Activated CD8-positive, alpha-beta memory T cell treated with anti-CD3 and anti-CD28 coated beads for 48 hours (primary cell): ENCODE results near the gene DPEP1.
"Not testable (repeated sequence)": the region's sequence is repeated elsewhere in the genome, so short reads cannot be mapped to it uniquely, and the experiment has no call there.

Experiments
- DNase-seq, 3 experiments: peaks; one replicate each; pipeline ENCODE4 v3.0.0-alpha.2; 2020; ENCODE audit warnings: low read depth in 2 of 3, low spot score in 2 of 3

DPEP1 gene

GRCh38 chr16:89645122-89645521, 31.7 kb downstream of the DPEP1 start:
- DNase-seq: no peak

GRCh38 chr16:89646270-89646669, 32.8 kb downstream of the DPEP1 start:
- DNase-seq: no peak

GRCh38 chr16:89646906-89647305, 33.5 kb downstream of the DPEP1 start:
- DNase-seq: no peak

DNA sequence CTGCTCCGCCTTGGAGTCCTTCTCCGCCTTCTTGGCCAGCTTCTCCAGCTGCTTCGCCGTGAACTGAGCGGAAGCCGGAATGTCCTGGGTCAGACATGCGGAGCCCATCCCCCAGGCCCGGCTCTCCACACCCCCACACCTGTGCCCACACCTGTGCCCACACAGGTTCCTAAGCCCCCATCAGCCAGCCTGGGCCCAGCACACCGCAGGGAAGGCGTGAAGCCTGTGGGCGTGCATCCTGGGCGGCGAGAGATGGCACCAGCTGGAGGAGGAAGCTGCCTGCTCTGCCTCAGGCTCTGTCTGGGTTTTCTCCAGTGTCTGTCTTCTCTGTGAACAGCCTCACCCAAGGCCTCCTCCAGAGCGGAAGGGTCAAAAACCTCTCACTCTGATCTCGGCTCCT, 38.1 kb downstream of the DPEP1 start:
- DNase-seq: no peak

DNA sequence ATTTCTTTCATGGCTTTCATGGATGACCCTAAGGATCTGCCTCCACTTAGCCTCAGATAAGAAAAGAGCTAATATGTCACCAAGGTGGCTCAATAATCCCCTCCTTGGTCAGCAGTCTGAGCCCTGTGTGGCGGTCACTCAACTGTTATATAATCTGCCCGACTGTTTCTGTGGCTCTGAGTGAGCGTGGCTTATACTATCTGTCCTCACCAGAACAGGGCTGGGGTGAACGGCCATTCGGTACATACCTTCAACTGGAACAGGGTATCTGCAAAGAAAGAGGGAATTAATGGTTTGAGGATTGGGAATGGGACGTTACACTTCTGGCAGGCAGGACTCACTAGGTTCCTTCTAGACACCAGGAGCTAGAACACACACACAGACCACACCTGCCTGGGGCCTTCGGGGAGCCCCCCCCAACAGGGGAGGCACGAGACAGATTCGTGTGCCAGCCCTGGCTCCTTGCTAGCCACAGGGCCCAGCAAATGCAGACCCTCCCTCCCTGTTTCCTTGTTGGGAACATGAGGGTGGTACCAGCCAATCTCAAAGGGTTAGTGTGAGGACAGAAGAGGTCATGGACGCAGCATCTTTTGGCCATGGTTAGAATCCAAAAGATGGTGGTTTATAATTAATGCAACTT, 40.3 kb downstream of the DPEP1 start:
- DNase-seq: no peak

- DNase-seq: no peak
These were observed 41.7 kb downstream of the DPEP1 start for GRCh38 chr16:89655062-89655643.

DNA sequence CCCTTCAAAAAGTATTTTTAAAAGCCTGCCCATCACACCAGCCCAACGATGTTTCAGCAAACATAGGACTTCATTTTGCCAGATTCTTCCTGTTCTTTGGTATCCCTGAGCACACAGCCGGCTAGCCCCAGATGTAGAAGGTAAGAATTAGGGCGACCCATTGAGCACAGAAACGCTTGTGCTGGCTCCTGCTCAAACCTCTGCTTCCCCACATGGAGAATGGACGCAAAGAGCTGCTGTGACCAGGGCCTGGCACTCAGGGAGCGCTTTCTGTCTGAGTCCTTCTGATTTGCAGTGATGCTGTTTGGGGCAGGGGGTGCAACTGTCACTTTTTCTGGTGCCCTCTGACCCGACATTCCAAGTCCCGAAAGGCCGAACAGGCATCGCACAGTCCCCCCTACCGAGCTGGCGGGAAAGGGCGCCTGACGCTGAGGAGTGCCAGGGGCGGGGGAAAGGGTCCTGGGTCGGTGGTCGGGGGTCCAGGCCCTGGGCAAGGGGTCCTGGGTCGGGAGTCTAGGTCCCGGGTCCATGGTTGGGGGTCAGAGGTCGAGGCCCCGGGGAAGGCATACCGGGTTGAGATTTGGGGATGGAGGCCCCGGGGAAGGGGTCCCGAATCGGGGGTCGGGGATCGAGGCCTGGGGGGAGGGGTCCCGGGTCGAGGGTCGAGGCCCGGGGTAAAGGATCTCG, 43.1 kb downstream of the DPEP1 start:
- no peak for DNase-seq

- DNase-seq: peak; percentile 85 to 93 (median 88)
These were observed 44.2 kb downstream of the DPEP1 start, which contains the start of the genes CHMP1A and SPATA33 for GRCh38 chr16:89657442-89658220. CHMP1A (minus strand) TSS chr16:89657708; CDS start chr16:89657588, 120 bp downstream. SPATA33 (plus strand) TSS chr16:89657836; CDS start chr16:89657912, 76 bp downstream.

DNA sequence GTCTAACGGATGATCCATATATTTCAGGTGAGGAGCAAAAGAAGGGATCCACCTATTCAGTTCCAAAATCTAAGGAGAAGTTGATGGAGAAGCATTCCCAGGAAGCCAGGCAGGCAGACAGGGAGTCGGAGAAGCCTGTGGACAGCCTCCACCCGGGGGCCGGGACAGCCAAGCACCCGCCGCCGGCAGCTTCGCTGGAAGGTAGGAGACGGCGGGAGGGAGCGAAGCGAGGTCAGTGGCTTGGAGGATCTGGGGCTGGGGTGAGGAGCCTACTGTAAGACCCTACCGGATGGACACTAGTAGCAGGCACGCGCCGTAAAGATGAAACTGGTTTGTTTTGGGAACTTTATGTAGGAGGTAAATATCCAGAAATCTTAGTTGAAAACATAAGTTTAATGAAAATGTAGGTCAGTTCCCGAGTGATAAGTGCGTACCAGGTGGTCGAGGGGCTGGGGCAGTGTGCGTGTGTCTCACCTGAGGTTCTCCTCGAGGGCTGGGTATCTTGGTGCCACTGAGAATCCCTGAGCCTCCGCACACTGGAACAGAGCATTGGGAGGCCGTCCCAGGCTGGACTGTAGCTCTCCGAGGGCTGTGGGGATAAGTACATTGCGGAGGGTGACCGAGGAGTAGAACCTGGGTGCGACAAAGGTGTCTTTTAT, 44.9 kb downstream of the DPEP1 start:
- no peak for DNase-seq

GRCh38 chr16:89660146-89660545, 46.7 kb downstream of the DPEP1 start:
- no peak for DNase-seq

DNA sequence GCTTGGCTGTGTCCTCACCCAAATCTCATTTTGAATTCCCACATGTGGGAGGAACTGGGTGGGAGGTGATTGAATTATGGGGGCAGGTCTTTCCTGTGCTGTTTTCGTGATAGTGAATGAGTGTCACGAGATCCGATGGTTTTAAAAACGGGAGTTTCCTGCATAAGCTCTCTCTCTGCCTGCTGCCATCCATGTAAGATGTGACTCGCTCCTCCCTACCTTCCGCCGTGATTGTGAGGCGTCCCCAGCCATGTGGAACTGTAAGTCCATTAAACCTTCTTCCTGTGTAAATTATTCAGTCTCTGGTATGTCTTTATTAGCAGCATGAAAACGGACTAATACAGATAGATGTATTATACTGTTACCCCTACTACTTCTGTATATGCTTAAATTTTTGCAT, 47.8 kb downstream of the DPEP1 start:
- DNase-seq: no peak

DNA sequence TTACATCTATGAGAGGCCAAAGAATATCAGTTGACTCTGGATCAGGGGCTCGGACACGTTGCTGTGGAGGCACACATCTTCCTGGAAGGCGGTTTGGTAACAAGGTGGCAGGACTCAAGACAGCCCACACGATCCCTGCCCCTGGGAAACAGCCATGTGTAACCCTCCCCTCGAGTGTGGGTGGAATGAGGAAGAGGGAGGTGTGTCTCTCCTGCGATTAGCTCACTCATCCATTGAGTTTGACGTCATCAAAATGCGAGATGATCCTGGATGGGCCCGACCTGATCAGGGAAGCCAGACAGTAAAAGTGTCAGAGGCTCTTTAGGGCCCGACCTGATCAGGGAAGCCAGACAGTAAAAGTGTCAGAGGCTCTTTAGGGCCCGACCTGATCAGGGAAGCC, 50.8 kb downstream of the DPEP1 start:
- not testable (repeated sequence) for DNase-seq

DNA sequence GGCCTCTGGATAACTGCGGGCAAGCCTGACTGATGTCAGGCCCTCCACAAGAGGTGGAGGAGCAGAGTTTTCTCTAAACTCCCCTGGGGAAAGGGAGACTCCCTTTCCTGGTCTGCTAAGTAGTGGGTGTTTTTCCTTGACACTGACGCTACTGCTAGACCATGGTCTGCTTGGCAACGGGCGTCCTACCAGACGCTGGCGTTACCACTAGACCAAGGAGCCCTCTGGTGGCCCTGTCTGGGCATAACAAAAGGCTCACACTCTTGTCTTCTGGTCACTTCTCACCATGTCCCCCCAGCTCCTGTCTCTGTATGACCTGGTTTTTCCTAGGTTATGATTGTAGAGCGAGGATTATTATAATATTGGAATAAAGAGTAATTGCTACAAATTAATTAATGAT, 53.6 kb downstream of the DPEP1 start:
- not testable (repeated sequence) for DNase-seq

DNA sequence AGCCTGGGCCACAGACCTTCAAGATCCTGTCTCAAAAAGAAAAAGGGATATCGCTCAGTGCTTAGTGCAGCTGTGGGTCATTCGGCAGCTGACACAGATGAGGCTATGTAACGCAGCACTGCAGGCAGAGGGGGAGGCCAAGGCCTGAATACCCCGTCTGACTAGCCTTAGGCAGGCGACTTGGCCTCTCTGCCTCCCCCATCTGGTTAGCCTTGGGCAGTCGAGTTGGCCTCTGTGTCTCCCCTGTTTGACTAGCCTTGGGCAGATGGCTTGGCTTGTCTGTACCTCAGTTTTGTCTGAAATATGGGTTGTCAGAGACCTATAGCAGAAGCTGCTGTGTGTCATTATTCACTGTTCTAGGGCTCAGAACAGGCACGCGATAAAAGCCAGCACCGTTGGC, 54.2 kb downstream of the DPEP1 start:
- no peak for DNase-seq

GRCh38 chr16:89668790-89669158, 55.3 kb downstream of the DPEP1 start:
- no peak for DNase-seq

GRCh38 chr16:89669755-89670154, 56.3 kb downstream of the DPEP1 start:
- no peak for DNase-seq

DNA sequence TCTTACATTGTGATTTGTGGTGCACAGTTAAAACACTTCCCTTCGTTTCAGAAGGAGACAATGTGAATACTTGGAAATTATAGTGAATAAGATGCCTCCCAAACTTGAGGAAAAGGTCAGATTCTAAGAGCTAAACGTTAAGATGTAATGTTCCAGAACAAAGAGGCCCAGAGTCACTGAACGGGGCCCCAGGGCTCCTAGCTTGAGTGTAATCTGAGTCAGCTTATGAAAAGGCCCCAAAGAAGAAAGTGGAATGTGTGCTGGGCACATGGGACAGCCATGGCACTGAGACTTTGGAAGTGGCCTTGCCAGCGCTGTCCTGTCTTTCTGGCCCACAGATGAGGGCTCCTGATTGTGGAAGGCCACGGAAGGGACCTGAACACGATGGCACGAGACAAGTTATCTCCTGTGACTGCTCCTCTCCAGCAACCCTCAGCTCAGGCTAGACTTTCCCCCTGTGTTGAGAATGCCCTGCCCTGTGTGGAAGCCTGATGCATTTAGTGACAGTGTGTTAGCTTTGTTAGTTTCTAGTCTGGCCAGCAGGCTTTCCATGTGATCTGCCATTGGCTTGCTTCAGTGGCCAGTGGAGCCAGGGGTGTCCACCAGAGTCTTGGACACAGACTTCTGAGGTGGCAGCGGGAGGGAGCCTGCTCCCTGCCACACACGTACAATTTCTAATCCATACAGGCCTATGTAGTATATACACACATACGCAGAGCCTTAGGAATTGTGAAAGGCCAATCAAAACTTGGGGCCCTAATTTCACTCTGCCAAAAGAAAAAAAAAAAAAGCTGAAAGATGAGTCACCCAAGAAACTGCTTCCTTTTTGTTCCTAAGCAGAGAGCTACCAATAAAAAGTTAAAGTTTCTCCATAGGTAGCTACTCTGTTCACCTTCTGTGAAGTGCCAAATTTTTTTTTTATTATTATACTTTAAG, 57.3 kb downstream of the DPEP1 start:
- no peak for DNase-seq

DNA sequence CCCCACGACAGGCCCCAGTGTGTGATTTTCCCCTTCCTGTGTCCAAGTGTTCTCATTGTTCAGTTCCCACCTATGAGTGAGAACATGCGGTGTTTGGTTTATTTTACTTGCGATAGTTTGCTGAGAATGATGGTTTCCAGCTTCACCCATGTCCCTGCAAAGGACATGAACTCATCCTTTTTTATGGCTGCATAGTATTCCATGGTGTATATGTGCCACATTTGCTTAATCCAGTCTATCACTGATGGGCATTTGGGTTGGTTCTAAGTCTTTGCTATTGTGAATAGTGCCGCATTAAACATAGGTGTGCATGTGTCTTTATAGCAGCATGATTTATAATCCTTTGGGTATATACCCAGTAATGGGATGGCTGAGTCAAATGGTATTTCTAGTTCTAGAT, 58.1 kb downstream of the DPEP1 start:
- not testable (repeated sequence) for DNase-seq

DNA sequence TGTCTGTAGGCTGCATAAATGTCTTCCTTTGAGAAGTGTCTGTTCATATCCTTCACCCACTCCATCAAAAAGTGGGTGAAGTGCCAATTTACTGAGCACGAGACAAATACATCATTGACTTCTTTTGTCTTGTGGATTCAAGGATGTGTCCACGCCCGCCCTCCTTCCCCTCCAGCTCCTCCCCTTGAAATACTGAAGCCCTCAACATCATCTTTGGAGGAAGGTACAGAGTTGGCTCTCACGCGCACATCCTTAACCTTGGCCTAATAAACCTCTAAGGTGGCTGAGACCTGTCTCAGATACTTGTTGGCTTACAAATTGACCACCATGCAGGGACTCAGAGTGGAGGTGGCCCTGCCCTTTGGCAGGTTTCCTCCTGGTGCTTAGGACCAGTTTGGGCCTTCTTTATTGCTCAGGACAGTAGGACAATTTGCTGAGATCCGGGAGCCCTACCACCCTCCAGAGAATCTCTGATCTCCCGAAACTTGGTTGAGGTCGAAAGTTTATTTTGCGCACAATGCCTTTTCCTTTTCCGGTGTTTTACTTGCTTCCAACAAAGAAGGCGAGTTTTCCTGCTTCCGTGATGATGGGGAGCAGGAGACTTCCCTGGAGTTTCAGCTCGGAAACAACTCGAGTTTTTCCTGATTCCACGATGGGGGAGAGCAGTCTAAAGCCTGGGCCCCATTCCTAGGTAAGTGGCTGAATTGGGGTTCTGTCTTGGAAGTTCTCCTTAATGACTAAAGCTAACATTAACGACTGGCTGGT, 58.9 kb downstream of the DPEP1 start:
- DNase-seq: no peak
